ENCODE measurements around the gene USP7.
A peak's percentile ranks its signal among the peaks of the same experiment; 100 is the strongest.

The USP7 gene

DNA sequence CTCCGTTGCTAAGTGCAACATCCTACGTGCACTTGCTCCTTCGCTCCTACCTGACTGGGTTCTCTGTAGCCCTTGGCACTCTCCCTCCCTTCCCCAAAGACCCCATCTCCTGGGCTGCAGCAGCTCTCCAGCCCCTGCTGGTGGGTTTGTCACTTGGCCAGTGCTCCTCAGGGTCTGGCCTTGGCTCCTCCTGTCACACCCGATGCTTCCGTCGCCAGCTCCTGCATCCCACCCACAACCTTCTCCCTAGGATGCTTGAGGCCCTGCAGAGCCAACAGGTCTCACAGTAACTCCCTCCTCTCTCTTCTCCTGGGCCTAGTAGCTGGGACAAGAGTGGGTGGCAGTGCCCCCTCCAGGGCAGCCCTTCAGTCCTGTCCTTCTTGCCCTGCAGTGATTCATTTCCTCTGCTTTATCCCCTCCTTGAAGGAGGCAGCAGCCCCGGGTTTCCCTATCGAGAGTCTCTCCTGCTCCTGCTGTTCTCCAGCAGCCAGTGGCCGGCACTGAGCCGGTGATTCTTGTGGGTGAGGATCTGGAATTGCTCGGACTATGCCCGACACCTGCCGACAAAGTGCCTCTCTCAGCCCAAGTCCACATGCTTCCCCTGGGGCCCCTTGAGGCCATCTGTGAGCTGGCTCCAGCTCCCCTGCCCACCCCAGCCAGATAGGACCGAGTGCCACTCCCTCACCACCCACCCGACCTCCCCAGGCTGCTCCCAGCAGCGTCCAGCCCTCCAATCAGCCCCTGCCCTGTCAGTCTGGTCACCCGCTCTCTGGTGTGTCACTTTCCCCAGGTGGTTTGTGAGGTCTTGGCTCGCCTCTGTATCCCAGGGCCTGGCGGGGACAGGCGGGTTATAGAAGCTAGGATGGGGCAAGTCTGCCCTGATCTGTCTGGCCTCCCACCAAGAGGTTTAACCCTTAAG, 77.8 kb downstream of the USP7 start:
- no peak overlapping the region for H3K4ac ChIP-seq (ENCODE audit: low read length)
- H3K14ac ChIP-seq (ENCODE audit: low read length), result peak overlapping the region; percentile 2
- no peak overlapping the region for H2AFZ ChIP-seq (ENCODE audit: low read length)
- H4K91ac ChIP-seq (ENCODE audit: low read depth, low read length, poor library complexity), result no peak overlapping the region
- H4K8ac ChIP-seq (ENCODE audit: low read depth, low read length), result no peak overlapping the region
- H3K27me3 ChIP-seq (ENCODE audit: control insufficient read depth in 3 of 3, insufficient read depth in 3 of 3, low read depth in 1 of 3, low read length in 3 of 3), result no peaks in the 10 kb centered on the region
- no peak for DNase-seq (ENCODE audit: low spot score)
- H2BK15ac ChIP-seq (ENCODE audit: low read length), result peak overlapping the region; percentile 58
- H3K4me3 ChIP-seq (ENCODE audit: low read length in 2 of 2), result no peak overlapping the region
- H3K79me1 ChIP-seq (ENCODE audit: low read depth, low read length), result peaks cover 1% of the 10 kb centered on the region
- peaks cover 3 to 15% of the 10 kb centered on the region in 2 donors for H3K4me1 ChIP-seq (ENCODE audit: control insufficient read depth in 2 of 2, insufficient read depth in 1 of 2, low read depth in 1 of 2, low read length in 2 of 2)
- H2BK120ac ChIP-seq (ENCODE audit: low read depth, low read length), result no peak overlapping the region
- no CpG with 5 or more reads among the region's 20 CpGs for WGBS, 2 donors (ENCODE audit: extremely low coverage in 2 of 2, insufficient read length in 2 of 2, insufficient replicate concordance in 1 of 2)
- H3K18ac ChIP-seq (ENCODE audit: low read length), result peak overlapping the region; percentile 52
- H3K27ac ChIP-seq (replicated peaks; ENCODE audit: low read length), result peak overlapping the region; percentile 7
- H3K4me2 ChIP-seq (ENCODE audit: insufficient read depth, low read length, poor library complexity, severe bottlenecking), result peak overlapping the region; percentile 24
- H3K9me3 ChIP-seq (replicated peaks in 1 of 2; ENCODE audit: control insufficient read depth in 2 of 2, insufficient read depth in 1 of 2, low read depth in 1 of 2, low read length in 2 of 2), result peaks cover 0 to 4% of the 10 kb centered on the region in 2 donors
- peaks cover 16 to 38% of the 10 kb centered on the region in 2 donors for H3K36me3 ChIP-seq (replicated peaks in 1 of 2; ENCODE audit: control insufficient read depth in 2 of 2, insufficient read depth in 2 of 2, low read length in 2 of 2)
- peak overlapping the region; percentile 75 for H2BK5ac ChIP-seq (ENCODE audit: low read length)
- no peak overlapping the region for H2BK12ac ChIP-seq (ENCODE audit: low read length)
- H3K9ac ChIP-seq (ENCODE audit: low read depth, low read length, poor library complexity), result peak overlapping the region; percentile 81
- peak overlapping the region; percentile 81 for H2AK5ac ChIP-seq (ENCODE audit: low read depth, low read length)
- H3K23ac ChIP-seq (ENCODE audit: low read depth, low read length, poor library complexity), result peak overlapping the region; percentile 94

DNA sequence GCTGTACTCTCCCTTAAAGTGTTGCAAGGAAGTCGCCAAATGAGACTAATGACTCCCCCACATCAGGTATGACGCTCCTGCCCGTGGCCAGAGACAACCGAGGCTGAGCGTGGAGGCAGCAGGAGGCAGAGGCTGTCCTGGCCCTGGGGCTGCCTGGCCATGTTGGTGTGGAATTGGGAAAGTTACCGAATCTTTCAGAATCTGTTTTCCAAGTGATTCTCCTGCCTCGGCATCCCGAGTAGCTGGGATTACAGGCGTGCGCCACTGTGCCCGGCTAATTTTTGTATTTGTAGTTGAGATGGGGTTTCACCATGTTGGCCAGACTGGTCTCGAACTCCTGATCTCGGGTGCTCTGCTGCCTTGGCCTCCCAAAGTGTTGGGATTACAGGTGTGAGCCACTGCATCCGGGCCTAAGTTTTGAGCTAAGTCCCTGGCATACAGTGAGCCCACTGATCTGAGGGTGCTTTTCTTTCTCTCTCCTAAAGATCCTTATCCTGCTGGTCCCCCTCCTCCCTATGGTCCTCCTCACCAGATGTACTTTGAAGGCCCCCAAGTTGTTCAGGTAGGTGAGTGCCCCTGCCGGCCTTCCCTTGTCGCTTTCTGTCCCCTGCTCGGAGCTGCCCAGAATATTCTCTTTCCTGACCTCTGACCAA, 80.9 kb downstream of the USP7 start:
- Histone ChIP-seq H3K27ac (replicated peaks; ENCODE audit: low read length) (no peak overlapping the region), H4K8ac (ENCODE audit: low read depth, low read length) (no peak overlapping the region), H3K4me1 (ENCODE audit: control insufficient read depth in 2 of 2, insufficient read depth in 1 of 2, low read depth in 1 of 2, low read length in 2 of 2) (peaks cover 3 to 15% of the 10 kb centered on the region in 2 donors), H2BK120ac (ENCODE audit: low read depth, low read length) (no peak overlapping the region), H3K18ac (ENCODE audit: low read length) (no peak overlapping the region), H2BK15ac (ENCODE audit: low read length) (no peak overlapping the region), H4K91ac (ENCODE audit: low read depth, low read length, poor library complexity) (no peak overlapping the region), H3K4me3 (ENCODE audit: low read length in 2 of 2) (no peak overlapping the region), H3K23ac (ENCODE audit: low read depth, low read length, poor library complexity) (no peak overlapping the region), H2BK12ac (ENCODE audit: low read length) (no peak overlapping the region), H3K36me3 (replicated peaks in 1 of 2; ENCODE audit: control insufficient read depth in 2 of 2, insufficient read depth in 2 of 2, low read length in 2 of 2) (peaks cover 3 to 8% of the 10 kb centered on the region in 2 donors), H2AFZ (ENCODE audit: low read length) (no peak overlapping the region), H3K4me2 (ENCODE audit: insufficient read depth, low read length, poor library complexity, severe bottlenecking) (no peak overlapping the region), H3K14ac (ENCODE audit: low read length) (no peak overlapping the region), H3K9ac (ENCODE audit: low read depth, low read length, poor library complexity) (no peak overlapping the region), H3K79me1 (ENCODE audit: low read depth, low read length) (peaks cover 1% of the 10 kb centered on the region), H3K9me3 (replicated peaks in 1 of 2; ENCODE audit: control insufficient read depth in 2 of 2, insufficient read depth in 1 of 2, low read depth in 1 of 2, low read length in 2 of 2) (peaks cover 0 to 4% of the 10 kb centered on the region in 2 donors), H3K27me3 (ENCODE audit: control insufficient read depth in 3 of 3, insufficient read depth in 3 of 3, low read depth in 1 of 3, low read length in 3 of 3) (no peaks in the 10 kb centered on the region), H2BK5ac (ENCODE audit: low read length) (peak overlapping the region; percentile 39), H2AK5ac (ENCODE audit: low read depth, low read length) (peak overlapping the region; percentile 68), H3K4ac (ENCODE audit: low read length) (no peak overlapping the region)
- no CpG with 5 or more reads among the region's 17 CpGs for WGBS, 2 donors (ENCODE audit: extremely low coverage in 2 of 2, insufficient read length in 2 of 2, insufficient replicate concordance in 1 of 2)
- no peak for DNase-seq (ENCODE audit: low spot score)

DNA sequence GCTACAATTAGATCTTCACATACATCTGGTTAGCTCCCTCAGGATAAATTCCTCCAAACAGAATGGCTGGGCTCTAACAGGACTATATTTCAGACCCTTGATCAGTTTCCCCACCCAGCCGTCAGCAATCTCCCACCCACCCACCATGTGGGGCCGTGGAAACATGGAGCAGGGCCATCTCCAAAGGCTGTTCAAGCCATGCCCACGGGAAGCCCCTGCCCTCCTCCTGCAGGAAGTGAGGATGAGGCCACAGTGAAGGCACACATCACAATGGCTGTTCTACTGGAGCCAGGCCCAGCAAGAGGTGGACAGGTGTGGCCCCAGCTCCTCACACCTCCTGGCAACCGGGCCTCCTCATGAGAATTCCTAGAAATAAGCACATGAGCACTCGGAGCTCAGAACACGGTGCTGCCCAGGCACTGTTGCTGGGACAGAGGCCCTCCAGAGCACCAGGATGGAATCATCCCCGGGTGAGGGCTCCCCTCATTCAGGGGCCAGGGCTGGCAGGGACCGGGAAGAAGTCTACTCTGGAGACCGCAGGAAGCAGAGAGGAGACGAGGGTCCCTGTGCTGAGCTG, 81.6 kb downstream of the USP7 start, which contains the start of gene LITAFD:
LITAFD (plus strand) TSS at position 311 of the 577 bp plus-strand sequence. CDS start 2,005 bp downstream, outside the sequence.
- no peak within 1 kb of the TSS for H3K4me2 ChIP-seq (ENCODE audit: insufficient read depth, low read length, poor library complexity, severe bottlenecking)
- peak within 1 kb of the TSS; percentile 68 for H2AK5ac ChIP-seq (ENCODE audit: low read depth, low read length)
- H3K27me3 ChIP-seq (ENCODE audit: control insufficient read depth in 3 of 3, insufficient read depth in 3 of 3, low read depth in 1 of 3, low read length in 3 of 3), result no peaks in the 10 kb centered on the region
- no peak within 1 kb of the TSS for H4K8ac ChIP-seq (ENCODE audit: low read depth, low read length)
- H3K23ac ChIP-seq (ENCODE audit: low read depth, low read length, poor library complexity), result peak within 1 kb of the TSS; percentile 10
- H2BK12ac ChIP-seq (ENCODE audit: low read length), result no peak within 1 kb of the TSS
- no peak within 1 kb of the TSS for H4K91ac ChIP-seq (ENCODE audit: low read depth, low read length, poor library complexity)
- H3K4me3 ChIP-seq (ENCODE audit: low read length in 2 of 2), result no peak within 1 kb of the TSS
- peak within 1 kb of the TSS; percentile 44 for H3K9ac ChIP-seq (ENCODE audit: low read depth, low read length, poor library complexity)
- H3K18ac ChIP-seq (ENCODE audit: low read length), result no peak within 1 kb of the TSS
- H3K79me1 ChIP-seq (ENCODE audit: low read depth, low read length), result peaks cover 1% of the 10 kb centered on the region
- H2BK5ac ChIP-seq (ENCODE audit: low read length), result peak within 1 kb of the TSS; percentile 57
- H2BK120ac ChIP-seq (ENCODE audit: low read depth, low read length), result no peak within 1 kb of the TSS
- no peak within 1 kb of the TSS for H3K4ac ChIP-seq (ENCODE audit: low read length)
- H3K36me3 ChIP-seq (replicated peaks in 1 of 2; ENCODE audit: control insufficient read depth in 2 of 2, insufficient read depth in 2 of 2, low read length in 2 of 2), result peaks cover under 1% of the 10 kb centered on the region in 2 donors
- peaks cover 3 to 15% of the 10 kb centered on the region in 2 donors for H3K4me1 ChIP-seq (ENCODE audit: control insufficient read depth in 2 of 2, insufficient read depth in 1 of 2, low read depth in 1 of 2, low read length in 2 of 2)
- DNase-seq (ENCODE audit: low spot score), result no peak
- no CpG with 5 or more reads among the region's 10 CpGs for WGBS, 2 donors (ENCODE audit: extremely low coverage in 2 of 2, insufficient read length in 2 of 2, insufficient replicate concordance in 1 of 2)
- no peak within 1 kb of the TSS for H3K27ac ChIP-seq (replicated peaks; ENCODE audit: low read length)
- no peak within 1 kb of the TSS for H2AFZ ChIP-seq (ENCODE audit: low read length)
- no peak within 1 kb of the TSS for H3K14ac ChIP-seq (ENCODE audit: low read length)
- peaks cover 0 to 2% of the 10 kb centered on the region in 2 donors for H3K9me3 ChIP-seq (replicated peaks in 1 of 2; ENCODE audit: control insufficient read depth in 2 of 2, insufficient read depth in 1 of 2, low read depth in 1 of 2, low read length in 2 of 2)
- no peak within 1 kb of the TSS for H2BK15ac ChIP-seq (ENCODE audit: low read length)
